GM19023 (cell line): Measurements from ENCODE around the gene N4BP3.
"Not testable (repeated sequence)": the region's sequence is repeated elsewhere in the genome, so short reads cannot be mapped to it uniquely, and the experiment has no call there.

ENCODE experiments used
- ATAC-seq: cut with Tn5 transposase; IDR thresholded peaks from one replicate; pipeline ENCODE4 v1.9.1; 2021; ENCODE audit warnings: mild to moderate bottlenecking, moderate library complexity; ENCODE audit not compliant: unreplicated experiment

The N4BP3 gene, protein sequence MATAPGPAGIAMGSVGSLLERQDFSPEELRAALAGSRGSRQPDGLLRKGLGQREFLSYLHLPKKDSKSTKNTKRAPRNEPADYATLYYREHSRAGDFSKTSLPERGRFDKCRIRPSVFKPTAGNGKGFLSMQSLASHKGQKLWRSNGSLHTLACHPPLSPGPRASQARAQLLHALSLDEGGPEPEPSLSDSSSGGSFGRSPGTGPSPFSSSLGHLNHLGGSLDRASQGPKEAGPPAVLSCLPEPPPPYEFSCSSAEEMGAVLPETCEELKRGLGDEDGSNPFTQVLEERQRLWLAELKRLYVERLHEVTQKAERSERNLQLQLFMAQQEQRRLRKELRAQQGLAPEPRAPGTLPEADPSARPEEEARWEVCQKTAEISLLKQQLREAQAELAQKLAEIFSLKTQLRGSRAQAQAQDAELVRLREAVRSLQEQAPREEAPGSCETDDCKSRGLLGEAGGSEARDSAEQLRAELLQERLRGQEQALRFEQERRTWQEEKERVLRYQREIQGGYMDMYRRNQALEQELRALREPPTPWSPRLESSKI

GRCh38 chr5:178113141-178113787, at the start of gene N4BP3:
N4BP3 (plus strand) TSS chr5:178113532; CDS start chr5:178119584, 6,052 bp downstream.
- ATAC-seq = peak; percentile 51

GRCh38 chr5:178067755-178068154, 45.6 kb upstream of the N4BP3 start:
- ATAC-seq = no peak

DNA sequence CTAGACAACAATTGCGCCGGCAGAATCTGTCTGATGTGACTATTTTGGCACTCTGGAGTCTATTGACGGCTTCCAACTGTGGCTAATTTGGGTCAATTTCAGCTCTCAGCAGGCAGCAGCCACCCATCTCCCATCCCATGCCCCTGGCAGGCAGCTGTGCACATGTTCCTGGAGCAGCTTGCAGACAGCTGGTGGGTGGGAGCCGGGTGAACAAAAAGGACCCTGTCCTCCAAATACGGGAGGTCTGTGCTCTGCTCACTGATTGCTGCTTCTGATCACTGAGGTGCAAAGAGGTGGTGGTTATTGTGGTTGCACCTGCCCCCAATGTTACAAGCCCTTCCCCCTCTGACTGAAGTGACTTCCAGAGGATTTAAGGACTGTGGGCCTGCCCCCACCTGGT, 45.0 kb upstream of the N4BP3 start:
- no peak for ATAC-seq

- no peak for ATAC-seq
These were observed 43.4 kb upstream of the N4BP3 start for GRCh38 chr5:178069909-178070308.

DNA sequence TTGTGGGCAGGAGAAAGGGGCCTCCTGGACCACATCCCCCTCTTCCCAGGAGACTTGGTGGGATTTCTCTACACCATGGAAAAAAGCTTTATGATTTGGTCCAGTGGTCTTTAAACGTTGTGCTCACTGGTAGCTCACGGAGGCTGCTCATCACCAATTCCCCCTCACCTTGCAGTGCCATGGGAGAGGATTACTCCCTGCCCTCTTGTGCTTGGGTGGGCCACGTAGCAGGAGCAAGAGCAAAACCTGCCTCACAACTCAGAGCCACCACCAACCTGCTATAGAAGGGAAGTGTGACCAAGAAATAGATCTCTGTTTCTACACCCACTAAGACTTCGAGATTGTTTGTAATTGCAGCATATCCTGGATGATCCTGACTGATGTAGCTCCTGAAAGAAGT, 42.2 kb upstream of the N4BP3 start:
- ATAC-seq = no peak

DNA sequence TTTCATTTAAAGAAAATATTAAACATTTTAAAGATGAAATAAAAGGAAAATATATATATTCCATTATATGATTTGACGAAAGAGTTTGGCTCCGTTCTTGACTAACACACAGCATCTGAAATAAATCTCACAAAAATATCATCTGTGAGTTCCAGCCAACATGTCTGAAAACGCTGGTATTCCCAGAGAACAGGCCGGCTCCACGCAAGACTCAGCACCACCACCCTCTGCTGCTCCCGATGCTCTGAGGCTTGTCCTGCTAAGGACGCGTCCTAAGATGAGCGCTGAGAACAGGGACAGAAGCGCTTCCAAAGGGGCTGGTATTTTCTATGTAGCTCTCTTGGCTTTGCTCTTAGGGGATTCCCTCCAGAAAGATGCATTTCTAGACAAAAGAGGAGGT, 40.6 kb upstream of the N4BP3 start:
- ATAC-seq = no peak

DNA sequence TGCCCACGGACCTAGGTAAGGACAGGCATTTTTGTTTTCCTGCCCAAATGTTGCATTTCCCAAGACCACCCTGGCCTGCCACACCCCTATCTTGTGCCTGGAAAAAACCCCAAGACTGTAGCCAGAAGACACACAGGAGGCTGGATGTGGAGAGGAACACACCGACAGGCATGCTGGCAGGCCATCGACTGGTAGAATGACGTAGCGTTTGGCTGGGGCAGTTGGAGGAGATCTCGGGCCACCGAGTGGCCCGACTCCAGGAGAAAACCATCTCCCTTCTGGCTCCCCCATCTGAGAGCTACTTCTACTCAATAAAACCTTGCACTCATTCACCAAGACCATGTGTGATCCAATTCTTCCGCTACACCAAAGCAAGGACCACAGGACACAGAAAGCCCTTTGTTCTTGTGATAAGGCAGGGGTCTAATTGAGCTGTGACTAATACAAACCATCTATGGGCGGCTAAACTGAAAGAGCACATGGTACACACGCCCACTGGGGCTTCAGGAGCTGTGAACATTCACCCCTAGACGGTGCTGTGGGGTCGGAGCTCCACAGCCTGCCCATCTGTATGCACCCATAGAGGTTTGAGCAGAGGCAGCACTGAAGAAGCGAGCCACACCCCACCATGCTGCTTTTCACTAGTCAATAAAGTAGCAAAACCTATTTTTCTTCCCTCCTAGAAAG, 38.9 kb upstream of the N4BP3 start:
- ATAC-seq = no peak

DNA sequence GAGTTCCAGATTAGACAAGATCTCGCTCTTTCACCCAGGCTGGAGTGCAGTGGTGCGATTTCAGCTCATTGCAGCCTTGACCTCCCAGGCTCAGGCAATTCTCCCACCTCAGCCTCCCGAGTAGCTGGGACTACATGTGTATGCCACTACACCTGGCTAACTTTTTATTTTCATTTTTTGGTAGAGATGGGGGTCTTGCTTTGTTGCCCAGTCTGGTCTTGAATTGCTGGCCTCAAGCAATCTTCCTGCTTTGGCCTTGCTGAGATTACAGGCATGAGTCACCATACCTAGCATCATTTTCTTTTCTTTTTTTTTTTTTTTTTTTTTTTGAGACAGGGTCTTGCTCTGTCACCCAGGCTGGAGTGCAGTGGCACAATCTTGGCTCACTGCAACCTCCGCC, 36.4 kb upstream of the N4BP3 start:
- not testable (repeated sequence) for ATAC-seq

DNA sequence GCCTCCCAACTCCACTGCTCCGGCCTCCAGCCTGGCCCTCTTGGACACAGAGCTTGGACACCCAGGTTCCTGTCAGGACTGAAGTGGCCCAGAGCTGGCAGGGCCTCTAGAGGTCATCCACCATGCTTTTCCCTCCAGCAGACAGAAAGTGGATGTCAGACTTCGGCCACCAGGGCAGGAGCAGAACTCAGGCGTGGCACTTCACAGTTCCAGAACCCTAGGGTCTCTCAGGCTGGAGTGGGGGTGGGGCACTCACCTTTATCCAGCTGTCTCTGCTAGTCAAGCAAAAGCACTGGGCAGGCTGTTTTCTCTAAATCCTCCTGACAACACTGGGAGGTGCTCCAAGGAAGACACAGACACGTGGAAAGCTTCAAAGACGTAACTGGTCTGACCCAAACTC, 35.6 kb upstream of the N4BP3 start:
- ATAC-seq = no peak

GRCh38 chr5:178078197-178079010, 34.9 kb upstream of the N4BP3 start:
- no peak for ATAC-seq

DNA sequence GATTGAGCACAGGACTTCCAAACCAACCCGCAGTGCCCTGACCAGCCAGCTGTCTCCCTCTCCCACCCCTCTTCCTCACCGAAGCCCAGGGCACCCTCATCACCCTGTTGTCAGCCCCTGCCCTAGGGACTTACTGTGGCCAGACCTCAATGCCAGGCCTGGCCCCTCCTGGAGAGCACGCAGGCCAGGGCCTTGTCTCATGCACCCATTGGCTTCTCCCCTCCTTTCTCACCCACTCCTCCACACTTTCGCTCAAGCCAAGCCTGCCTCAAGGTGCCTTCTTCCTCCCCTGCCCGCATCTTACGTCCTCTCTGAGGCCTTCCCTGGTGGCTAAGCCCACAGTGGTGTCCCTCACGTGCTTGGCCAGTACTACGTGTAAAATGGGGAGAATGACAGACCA, 33.3 kb upstream of the N4BP3 start:
- no peak for ATAC-seq

DNA sequence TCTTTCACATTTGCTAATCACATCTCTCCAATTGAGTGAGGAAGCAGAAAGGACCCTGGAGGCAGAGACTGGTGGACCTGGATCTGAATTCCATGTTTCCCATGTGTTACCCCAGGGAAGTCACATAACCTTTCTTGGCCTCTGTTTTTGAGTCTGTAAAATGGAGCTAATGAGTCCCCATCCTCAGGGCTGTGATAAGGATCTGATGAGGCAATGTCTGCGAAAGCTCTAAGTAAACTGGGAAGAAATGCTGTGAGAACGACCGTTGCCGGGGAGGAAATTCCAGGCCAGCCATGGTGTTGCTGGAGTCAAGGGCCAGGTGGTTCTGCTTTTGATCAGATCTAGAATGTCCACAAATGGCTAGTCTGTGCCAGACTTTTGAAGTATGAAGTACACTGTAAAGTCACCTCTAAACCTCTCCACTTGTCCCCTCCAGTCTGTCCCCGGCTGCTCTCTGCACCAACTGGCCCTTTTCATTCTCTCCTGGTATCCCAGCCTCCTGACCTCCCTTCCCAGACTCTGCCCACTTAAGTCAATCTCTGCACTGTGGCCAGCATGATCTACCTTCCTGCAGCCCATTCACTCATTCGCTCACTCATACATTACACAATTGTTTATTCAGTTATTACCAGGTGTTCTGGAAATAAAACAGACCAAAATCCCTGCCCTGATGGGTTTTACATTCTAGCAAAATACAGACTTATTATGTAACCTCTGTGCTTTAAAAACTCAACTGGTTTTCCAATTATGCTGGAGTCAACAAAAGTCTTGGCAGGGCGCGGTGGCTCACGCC, 32.5 kb upstream of the N4BP3 start:
- no peak for ATAC-seq

DNA sequence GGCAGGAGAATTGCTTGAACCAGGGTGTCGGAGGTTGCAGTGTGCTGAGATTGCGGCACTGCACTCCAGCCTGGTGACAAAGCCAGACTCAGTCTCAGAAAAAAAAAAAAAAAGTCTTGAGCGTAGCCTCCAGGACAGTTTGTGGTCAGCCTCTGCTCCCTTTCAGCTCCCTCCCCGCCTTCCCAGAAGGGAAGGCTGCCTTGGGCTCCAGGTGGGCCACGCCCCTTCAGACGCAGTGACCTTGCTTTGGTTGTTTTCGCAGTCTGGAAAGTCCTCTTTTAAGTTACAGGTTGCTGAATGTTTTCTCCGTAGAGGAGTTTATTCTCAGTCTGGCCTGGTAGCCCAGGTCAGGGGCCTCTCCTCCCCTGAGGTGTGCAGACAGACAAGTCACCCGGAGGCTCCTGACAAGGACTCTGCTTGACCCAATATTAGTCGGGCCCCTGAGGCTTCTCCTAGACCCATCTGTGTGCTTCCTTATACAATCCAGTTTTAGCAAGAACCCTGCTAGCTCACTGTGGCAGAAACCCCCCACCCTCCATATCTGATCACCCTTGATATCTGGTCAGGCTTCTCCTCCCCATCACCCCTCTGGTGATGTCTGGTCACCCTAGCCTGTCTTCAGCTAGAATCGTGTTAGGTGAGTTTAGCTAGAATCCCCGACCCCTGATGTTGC, 31.6 kb upstream of the N4BP3 start:
- ATAC-seq = no peak

DNA sequence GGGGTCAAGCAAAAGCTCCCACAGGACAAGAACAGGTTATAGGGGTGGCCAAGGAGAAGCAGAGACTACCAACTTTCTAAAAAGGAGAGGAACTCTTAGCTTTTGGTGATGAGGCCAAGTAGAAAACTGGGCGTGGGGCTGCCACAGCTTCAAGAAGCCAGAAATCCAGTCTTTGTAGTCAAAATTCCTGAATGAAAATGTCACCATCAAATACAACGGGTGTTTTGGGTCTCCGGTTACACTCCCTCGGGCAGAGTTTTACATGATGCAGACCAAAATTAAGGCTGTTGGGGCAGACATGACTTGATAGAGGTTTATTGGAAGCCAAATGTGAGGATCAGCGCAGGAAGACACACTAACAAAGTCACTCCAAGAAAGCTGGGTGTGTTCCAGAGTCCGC, 29.4 kb upstream of the N4BP3 start:
- no peak for ATAC-seq

DNA sequence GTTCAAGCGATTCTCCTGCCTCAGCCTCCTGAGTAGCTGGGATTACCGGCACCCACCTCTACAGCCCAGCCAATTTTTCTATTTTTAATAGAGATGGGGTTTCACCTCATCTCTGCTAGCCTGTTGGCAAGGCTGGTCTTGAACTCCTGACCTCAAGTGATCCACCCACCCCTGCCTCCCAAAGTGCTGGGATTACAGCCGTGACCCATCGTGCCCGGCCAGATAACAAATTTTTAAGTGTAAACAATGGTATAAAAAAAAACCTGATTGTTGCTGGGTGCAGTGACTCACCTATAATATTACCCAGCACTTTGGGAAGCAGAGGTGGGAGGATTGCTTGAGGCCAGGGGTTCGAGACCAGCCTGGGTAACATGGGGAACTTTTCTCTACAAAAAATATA, 28.0 kb upstream of the N4BP3 start:
- ATAC-seq = no peak

GRCh38 chr5:178086266-178086665, 27.1 kb upstream of the N4BP3 start:
- ATAC-seq = no peak

- ATAC-seq = not testable (repeated sequence)
These were observed 26.1 kb upstream of the N4BP3 start for GRCh38 chr5:178087199-178087598.

GRCh38 chr5:178090856-178091255, 22.5 kb upstream of the N4BP3 start:
- ATAC-seq = no peak

- ATAC-seq = no peak
These were observed 20.2 kb upstream of the N4BP3 start for GRCh38 chr5:178093134-178093533.
